Panc1 (cell line): ENCODE results near the gene ISLR. TPM values are rescaled to one million over a fixed set of nuclear protein-coding genes. Genes with fewer than 3 reads are reported as not detected.

Experiments used
- ATAC-seq: fragments of 200-7000 bp; cut with Tn5 transposase; 2 replicates; pipeline ENCODE4 v1.9.1; 2020; ENCODE audit warnings: mild to moderate bottlenecking, moderate library complexity
- BruUV-seq: library from RNA; stranded (reverse); fragments of 400-500 nt; replicated peaks from 2 replicates; lab custom pipeline; 2021; lab: Mats Ljungman, UMichigan
- CTCF ChIA-PET: fragments of 300-600 bp; sonication (Branson Sonifier 250); formaldehyde crosslinking; loops from one replicate; lab custom pipeline; 2022; ENCODE audit warnings: antibody characterized with exemption; lab: Charles Lee
- POLR2A ChIA-PET: fragments of 300-600 bp; sonication (Branson Sonifier 250); formaldehyde crosslinking; loops from one replicate; lab custom pipeline; 2022; ENCODE audit warnings: antibody characterized with exemption; lab: Charles Lee
- DNase-seq: peaks from one replicate; pipeline ENCODE4 v3.0.0-alpha.2; 2010; ENCODE audit warnings: low read depth, low spot score
- H3K27ac ChIP-seq: 2 replicates; pipeline ENCODE4 v1.5.1; 2011; ENCODE audit warnings: mild to moderate bottlenecking, low read length, inconsistent platforms
- H3K27me3 ChIP-seq: fragments of 200-500 bp; sonication (Bioruptor generic); 2 replicates; pipeline ENCODE4 v1.6.0; 2014; ENCODE audit warnings: low read length, inconsistent platforms; ENCODE audit not compliant: control insufficient read depth, insufficient read depth
- H3K36me3 ChIP-seq: fragments of 200-500 bp; sonication (Bioruptor generic); 2 replicates; pipeline ENCODE4 v1.5.1; 2014; ENCODE audit warnings: inconsistent platforms, mild to moderate bottlenecking, low read length, moderate library complexity; ENCODE audit not compliant: control insufficient read depth, insufficient read depth
- H3K4me1 ChIP-seq: 2 replicates; pipeline ENCODE4 v1.5.1; 2011; ENCODE audit warnings: inconsistent platforms, mild to moderate bottlenecking, low read length, moderate library complexity; ENCODE audit not compliant: control insufficient read depth, insufficient read depth
- H3K4me3 ChIP-seq, 2 experiments: 2 replicates each; pipeline ENCODE4 v1.5.1; 2011 to 2012; ENCODE audit warnings: low read depth in 2 of 2, low read length in 2 of 2, mild to moderate bottlenecking in 2 of 2, inconsistent platforms in 1 of 2, moderate library complexity in 1 of 2
- H3K9me3 ChIP-seq: fragments of 200-500 bp; sonication (Bioruptor generic); 2 replicates; pipeline ENCODE4 v1.5.1; 2014; ENCODE audit warnings: low read depth, mild to moderate bottlenecking, inconsistent platforms, low read length, moderate library complexity; ENCODE audit not compliant: control insufficient read depth, insufficient read depth
- POLR2AphosphoS5 ChIP-seq: IDR thresholded peaks from 2 replicates; pipeline ENCODE4 v1.6.1; 2012; ENCODE audit warnings: mild to moderate bottlenecking, low read depth, low read length, moderate library complexity
- SIN3A ChIP-seq: IDR thresholded peaks from 2 replicates; pipeline ENCODE4 v1.6.1; 2012; ENCODE audit warnings: low read depth, mild to moderate bottlenecking, low read length, moderate library complexity, borderline replicate concordance; ENCODE audit not compliant: insufficient read depth
- TCF7L2 ChIP-seq: IDR thresholded peaks from 2 replicates; pipeline ENCODE4 v1.6.1; 2011; ENCODE audit warnings: mild to moderate bottlenecking, low read depth, low read length, inconsistent platforms
- in situ Hi-C: cut with HindIII; loops from 2 replicates; pipeline ENCODE4 v1.10.0; 2016; ENCODE audit warnings: low sequenced_read_pairs, low pct_unique_long_range_greater_than_20kb
- intact Hi-C: fragments of 100-400 bp; cut with micrococcal nuclease; formaldehyde crosslinking; loops from one replicate; pipeline ENCODE4 v1.10.0; 2022; ENCODE audit not compliant: unreplicated experiment
- total RNA-seq: library from RNA; stranded (reverse); gene quantifications from one replicate; pipeline ENCODE4 v1.2.1, GENCODE V29; 2021; ENCODE audit not compliant: unreplicated experiment
- TF ChIP-seq, protein P1 (sequence below): fragments of 450-650 bp; IDR thresholded peaks from 2 replicates; pipeline ENCODE4 v1.5.1; 2017; ENCODE audit warnings: mild to moderate bottlenecking
- TF ChIP-seq, protein P2 (sequence below), 2 experiments: IDR thresholded peaks; 2 replicates each; pipeline ENCODE4 v1.6.1; 2011 to 2012; ENCODE audit warnings: low read depth in 2 of 2, control low read depth in 1 of 2, low read length in 1 of 2, mild to moderate bottlenecking in 1 of 2, moderate library complexity in 1 of 2; ENCODE audit not compliant: insufficient read depth in 1 of 2

The ISLR gene
- total RNA-seq, 1 experiment from 2014 or later = 0.28 TPM

DNA sequence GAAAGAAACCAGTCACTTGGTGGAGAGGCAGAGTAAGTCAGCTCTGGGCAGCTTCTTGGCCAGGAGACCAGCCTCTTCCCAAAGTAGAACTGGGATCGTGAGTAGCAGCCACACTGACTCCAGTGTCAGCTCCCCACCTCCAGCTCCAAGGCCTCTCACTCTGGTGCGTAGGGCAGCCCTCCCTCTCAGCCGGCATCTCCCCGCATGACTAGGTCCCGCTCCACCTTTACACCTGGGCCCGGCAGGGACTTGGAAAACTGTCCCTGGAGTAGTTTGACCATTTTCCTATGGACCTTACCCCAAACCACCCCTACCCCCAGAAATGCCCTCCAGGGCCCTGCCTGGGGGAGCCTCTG, 25.8 kb downstream of the ISLR start:
- in situ Hi-C loops = no loop called here
- Histone ChIP-seq H3K27ac (peak overlapping the region; percentile 76), H3K36me3 (no peaks in the 10 kb centered on the region), H3K4me1 (peaks cover 38% of the 10 kb centered on the region), H3K9me3 (no peaks in the 10 kb centered on the region), H3K4me3 (no peak overlapping the region), H3K27me3 (no peaks in the 10 kb centered on the region)
- CTCF ChIA-PET = no interaction called here
- no TSS peak for BruUV-seq
- TF ChIP-seq, protein P1, sequence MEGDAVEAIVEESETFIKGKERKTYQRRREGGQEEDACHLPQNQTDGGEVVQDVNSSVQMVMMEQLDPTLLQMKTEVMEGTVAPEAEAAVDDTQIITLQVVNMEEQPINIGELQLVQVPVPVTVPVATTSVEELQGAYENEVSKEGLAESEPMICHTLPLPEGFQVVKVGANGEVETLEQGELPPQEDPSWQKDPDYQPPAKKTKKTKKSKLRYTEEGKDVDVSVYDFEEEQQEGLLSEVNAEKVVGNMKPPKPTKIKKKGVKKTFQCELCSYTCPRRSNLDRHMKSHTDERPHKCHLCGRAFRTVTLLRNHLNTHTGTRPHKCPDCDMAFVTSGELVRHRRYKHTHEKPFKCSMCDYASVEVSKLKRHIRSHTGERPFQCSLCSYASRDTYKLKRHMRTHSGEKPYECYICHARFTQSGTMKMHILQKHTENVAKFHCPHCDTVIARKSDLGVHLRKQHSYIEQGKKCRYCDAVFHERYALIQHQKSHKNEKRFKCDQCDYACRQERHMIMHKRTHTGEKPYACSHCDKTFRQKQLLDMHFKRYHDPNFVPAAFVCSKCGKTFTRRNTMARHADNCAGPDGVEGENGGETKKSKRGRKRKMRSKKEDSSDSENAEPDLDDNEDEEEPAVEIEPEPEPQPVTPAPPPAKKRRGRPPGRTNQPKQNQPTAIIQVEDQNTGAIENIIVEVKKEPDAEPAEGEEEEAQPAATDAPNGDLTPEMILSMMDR = no peak
- TF ChIP-seq SIN3A (no peak), POLR2AphosphoS5 (no peak), TCF7L2 (no peak)
- TF ChIP-seq, protein P2, sequence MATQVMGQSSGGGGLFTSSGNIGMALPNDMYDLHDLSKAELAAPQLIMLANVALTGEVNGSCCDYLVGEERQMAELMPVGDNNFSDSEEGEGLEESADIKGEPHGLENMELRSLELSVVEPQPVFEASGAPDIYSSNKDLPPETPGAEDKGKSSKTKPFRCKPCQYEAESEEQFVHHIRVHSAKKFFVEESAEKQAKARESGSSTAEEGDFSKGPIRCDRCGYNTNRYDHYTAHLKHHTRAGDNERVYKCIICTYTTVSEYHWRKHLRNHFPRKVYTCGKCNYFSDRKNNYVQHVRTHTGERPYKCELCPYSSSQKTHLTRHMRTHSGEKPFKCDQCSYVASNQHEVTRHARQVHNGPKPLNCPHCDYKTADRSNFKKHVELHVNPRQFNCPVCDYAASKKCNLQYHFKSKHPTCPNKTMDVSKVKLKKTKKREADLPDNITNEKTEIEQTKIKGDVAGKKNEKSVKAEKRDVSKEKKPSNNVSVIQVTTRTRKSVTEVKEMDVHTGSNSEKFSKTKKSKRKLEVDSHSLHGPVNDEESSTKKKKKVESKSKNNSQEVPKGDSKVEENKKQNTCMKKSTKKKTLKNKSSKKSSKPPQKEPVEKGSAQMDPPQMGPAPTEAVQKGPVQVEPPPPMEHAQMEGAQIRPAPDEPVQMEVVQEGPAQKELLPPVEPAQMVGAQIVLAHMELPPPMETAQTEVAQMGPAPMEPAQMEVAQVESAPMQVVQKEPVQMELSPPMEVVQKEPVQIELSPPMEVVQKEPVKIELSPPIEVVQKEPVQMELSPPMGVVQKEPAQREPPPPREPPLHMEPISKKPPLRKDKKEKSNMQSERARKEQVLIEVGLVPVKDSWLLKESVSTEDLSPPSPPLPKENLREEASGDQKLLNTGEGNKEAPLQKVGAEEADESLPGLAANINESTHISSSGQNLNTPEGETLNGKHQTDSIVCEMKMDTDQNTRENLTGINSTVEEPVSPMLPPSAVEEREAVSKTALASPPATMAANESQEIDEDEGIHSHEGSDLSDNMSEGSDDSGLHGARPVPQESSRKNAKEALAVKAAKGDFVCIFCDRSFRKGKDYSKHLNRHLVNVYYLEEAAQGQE (IDR thresholded peaks at IDR 0.05; ENCODE audit: insufficient read depth in 1 of 2, low read depth in 2 of 2, low read length in 1 of 2) = no peak
- POLR2A ChIA-PET = interaction anchor here (0.6 kb wide), 1 partner anchor 354 kb away, joined by 3 read pairs; no protein-coding TSS in a partner anchor
- intact Hi-C loops = loop anchor here (5.0 kb wide), 1 partner anchor 103 kb away; no protein-coding TSS in a partner anchor
- DNase-seq = no peak
- no peak for ATAC-seq

DNA sequence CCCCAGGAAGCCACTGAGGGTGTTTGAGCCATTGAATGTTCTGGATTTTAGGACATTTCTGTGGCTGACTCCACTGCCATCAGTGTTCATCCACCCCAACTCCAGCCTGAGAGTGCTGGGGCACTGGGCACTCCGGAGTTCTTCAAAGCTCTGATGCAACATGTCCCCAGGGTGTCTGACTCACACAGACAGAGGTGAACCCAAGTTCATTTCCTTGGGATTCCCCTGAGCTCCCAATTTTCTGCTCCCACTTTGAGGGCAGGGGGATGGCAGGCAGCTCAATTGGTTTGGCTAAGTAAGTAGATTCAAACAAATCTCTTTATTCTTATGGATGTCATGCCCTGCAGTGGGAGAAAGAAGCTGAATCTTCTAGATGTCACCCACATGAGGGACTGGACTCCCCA, 26.9 kb downstream of the ISLR start:
- Histone ChIP-seq H3K4me1 (peaks cover 38% of the 10 kb centered on the region), H3K27ac (peak overlapping the region; percentile 76), H3K36me3 (no peaks in the 10 kb centered on the region), H3K9me3 (no peaks in the 10 kb centered on the region), H3K27me3 (no peaks in the 10 kb centered on the region), H3K4me3 (peak overlapping the region in 1 of 2 experiments; percentile 3; a peak in 1 of 4 replicates)
- POLR2A ChIA-PET = no interaction called here
- CTCF ChIA-PET = no interaction called here
- BruUV-seq = no TSS peak
- in situ Hi-C loops (no loop called here), intact Hi-C loops (no loop called here)
- peak; percentile 62 for ATAC-seq
- DNase-seq = no peak
- TF ChIP-seq, protein P1 = no peak
- TF ChIP-seq TCF7L2 = peak; percentile 68; the same call in 1 of the 2 replicates
